Vagina (tissue), 2 donors: ENCODE measurements around the gene NUP188.

ENCODE experiments used
- POLR2A ChIP-seq, 2 donors: fragments of 450-650 bp; IDR thresholded peaks; one replicate each; pipeline ENCODE4 v1.6.1; 2017; ENCODE audit warnings: antibody characterized with exemption in 2 of 2, mild to moderate bottlenecking in 2 of 2, moderate library complexity in 2 of 2
- POLR2AphosphoS5 ChIP-seq, 2 donors: sonication (generic); formaldehyde crosslinking; IDR thresholded peaks; one replicate each; pipeline ENCODE4 v1.9.0; 2017; ENCODE audit warnings: antibody characterized with exemption in 2 of 2, mild to moderate bottlenecking in 2 of 2, low read depth in 1 of 2; ENCODE audit not compliant: insufficient read depth in 1 of 2

DNA sequence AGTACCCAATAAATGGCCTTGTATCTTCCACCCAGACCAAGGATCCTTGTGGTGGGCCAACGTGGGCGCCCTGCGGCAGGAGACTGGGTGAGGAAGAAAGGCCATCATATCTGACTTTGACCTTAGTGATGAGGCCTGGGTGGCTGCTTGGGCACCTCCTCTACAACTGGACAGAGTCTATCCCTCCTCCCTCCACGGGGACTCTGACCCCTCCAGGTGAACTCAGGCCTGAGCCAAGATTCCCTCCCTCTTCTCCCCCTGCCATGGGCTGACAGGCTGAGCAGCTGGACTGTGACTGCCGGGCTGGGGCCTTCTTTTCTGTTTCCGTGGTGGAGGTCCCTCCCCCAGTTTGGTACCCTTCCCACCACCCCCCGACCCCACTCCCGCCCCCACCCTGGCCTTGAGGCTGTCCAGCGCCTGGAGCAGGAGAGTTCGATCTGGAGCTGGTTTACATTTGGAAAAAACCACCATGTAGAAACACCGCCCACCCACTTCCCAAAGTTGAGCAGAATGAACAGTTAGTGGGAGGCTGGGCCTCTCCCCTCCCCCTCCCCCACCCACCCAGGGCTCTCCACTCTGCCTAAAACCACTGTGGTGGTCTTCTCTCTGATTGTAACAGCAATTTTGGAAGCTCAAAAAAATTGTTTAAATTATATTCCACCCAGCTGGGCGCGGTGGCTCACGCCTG, 28.0 kb upstream of the NUP188 start:
- TF ChIP-seq POLR2A (IDR thresholded peaks at IDR 0.05) = no peak
- no peak for TF ChIP-seq POLR2AphosphoS5 (IDR thresholded peaks at IDR 0.05; ENCODE audit: insufficient read depth in 1 of 2, low read depth in 1 of 2)
